GM23338 (cell line): Measurements from ENCODE around the gene CEP19.
"Not testable (repeated sequence)": the region's sequence is repeated elsewhere in the genome, so short reads cannot be mapped to it uniquely, and the experiment has no call there.

Source experiments
- CREB1 ChIP-seq: fragments of 250-450 bp; sonication (Bioruptor Pico); IDR thresholded peaks from 2 replicates; pipeline ENCODE4 v1.5.0; 2020; ENCODE audit warnings: low read depth, mild to moderate bottlenecking, moderate library complexity
- CTCF ChIP-seq, 2 experiments: fragments of 200-600 bp in 1 of 2; sonication (generic) in 1 of 2; conservative IDR thresholded peaks; 2 replicates each; pipeline versions ENCODE4 v1.5.1 to v1.6.1; 2016 to 2017; ENCODE audit warnings: antibody characterized with exemption in 2 of 2, low read depth in 2 of 2, mild to moderate bottlenecking in 2 of 2, moderate library complexity in 1 of 2
- EZH2 ChIP-seq: fragments of 200-600 bp; sonication (generic); IDR thresholded peaks from one replicate; pipeline ENCODE4 v1.8.0; 2017; ENCODE audit warnings: antibody characterized with exemption, mild to moderate bottlenecking, low read depth; ENCODE audit not compliant: unreplicated experiment
- EZH2phosphoT487 ChIP-seq: fragments of 200-600 bp; sonication (generic); IDR thresholded peaks from one replicate; pipeline ENCODE4 v1.8.1; 2018; ENCODE audit warnings: antibody characterized with exemption; ENCODE audit not compliant: unreplicated experiment
- NANOG ChIP-seq: IDR thresholded peaks from 2 replicates; pipeline ENCODE4 v1.6.1; 2016; ENCODE audit warnings: antibody characterized with exemption, borderline replicate concordance
- POLR2AphosphoS5 ChIP-seq: IDR thresholded peaks from 2 replicates; pipeline ENCODE4 v1.6.1; 2016; ENCODE audit warnings: antibody characterized with exemption, low read depth
- REST ChIP-seq: IDR thresholded peaks from one replicate; pipeline ENCODE4 v1.6.1; 2018; ENCODE audit warnings: antibody characterized with exemption; ENCODE audit not compliant: unreplicated experiment

GRCh38 chr3:196717162-196717561 is 5.1 kb upstream of the CEP19 start:
- not testable (repeated sequence) for TF ChIP-seq CTCF (conservative IDR thresholded peaks at IDR 0.05; ENCODE audit: low read depth in 2 of 2); POLR2AphosphoS5; REST; EZH2phosphoT487; EZH2; CREB1; NANOG
